Epithelial cell of proximal tubule (primary cell): ENCODE data around the gene VARS1. TPM values are rescaled to one million over a fixed set of nuclear protein-coding genes. Genes with fewer than 3 reads are reported as not detected.
"Not testable (repeated sequence)": the region's sequence is repeated elsewhere in the genome, so short reads cannot be mapped to it uniquely, and the experiment has no call there.

Source experiments
- DNase-seq: peaks from one replicate; pipeline ENCODE4 v3.0.0-alpha.2; 2011; ENCODE audit warnings: low read depth
- H3K4me3 ChIP-seq: 2 replicates; pipeline ENCODE4 v1.5.1; 2011; ENCODE audit warnings: low read depth, mild to moderate bottlenecking, low read length
- CTCF ChIP-seq: conservative IDR thresholded peaks from 2 replicates; pipeline ENCODE4 v1.5.1; 2012; ENCODE audit warnings: low read depth, mild to moderate bottlenecking, low read length
- total RNA-seq: library from RNA; depleted of rRNA; stranded (reverse); fragments of >200 nt; gene quantifications from 2 replicates; pipeline ENCODE4 v1.2.3, GENCODE V29; 2015

The VARS1 gene
- total RNA-seq, 1 donor from 2014 or later, result 113 TPM

- H3K4me3 ChIP-seq, result peak overlapping the region; percentile 84
- TF ChIP-seq CTCF, result no peak
- DNase-seq, result no peak
Measured at GRCh38 chr6:31794866-31795615, 511 bp downstream of the VARS1 start.

- H3K4me3 ChIP-seq, result peak overlapping the region; percentile 84
- no peak for DNase-seq
- TF ChIP-seq CTCF, result no peak
Measured at GRCh38 chr6:31794294-31794865, 1.2 kb downstream of the VARS1 start.

- DNase-seq, result not testable (repeated sequence)
- peak overlapping the region; percentile 84 for H3K4me3 ChIP-seq
Measured at GRCh38 chr6:31793927-31794245, 1.7 kb downstream of the VARS1 start.

- TF ChIP-seq CTCF, result no peak
- no peak for DNase-seq
- peak overlapping the region; percentile 46 for H3K4me3 ChIP-seq
Measured at GRCh38 chr6:31792761-31793171, 2.8 kb downstream of the VARS1 start.

- DNase-seq, result no peak
- no peak for TF ChIP-seq CTCF
- H3K4me3 ChIP-seq, result peak overlapping the region; percentile 46
Measured at GRCh38 chr6:31792090-31792374, 3.5 kb downstream of the VARS1 start.

GRCh38 chr6:31791324-31792089, 4.0 kb downstream of the VARS1 start:
- peak; percentile 65 for TF ChIP-seq CTCF
- no peak for DNase-seq
- no peak overlapping the region for H3K4me3 ChIP-seq

GRCh38 chr6:31785475-31785874, 10.1 kb downstream of the VARS1 start:
- no peak overlapping the region for H3K4me3 ChIP-seq
- TF ChIP-seq CTCF, result no peak
- no peak for DNase-seq
